ENCODE measurements around the gene STK17A. TPM values are rescaled to one million over a fixed set of nuclear protein-coding genes. Genes with fewer than 3 reads are reported as not detected.

STK17A gene
- total RNA-seq, 3 donors from 2014 or later (not counting 1 experiment from before 2014, with no cell fraction given) = 92.9 to 135 (median 111) TPM

- WGBS (ENCODE audit: insufficient coverage) = 27% methylated on average over 2 of the region's 5 CpGs
- TF ChIP-seq CTCF (IDR thresholded peaks at IDR 0.05) = no peak
- ATAC-seq (no peak), DNase-seq (peak in 1 of 2 donors; percentile 44)
- no peaks in the 10 kb centered on the region for H3K27me3 Mint-ChIP-seq (ENCODE audit: low read depth in 2 of 2)
- Histone ChIP-seq H3K4me1 (ENCODE audit: control insufficient read depth, insufficient read depth, low read length) (peaks cover 42% of the 10 kb centered on the region), H3K27ac (ENCODE audit: low read length) (peak overlapping the region; percentile 57), H3K36me3 (ENCODE audit: control insufficient read depth, insufficient read depth, low read length) (peaks cover 72% of the 10 kb centered on the region), H3K9me3 (ENCODE audit: control insufficient read depth, insufficient read depth, low read length) (no peaks in the 10 kb centered on the region), H3K4me3 (ENCODE audit: low read length) (no peak overlapping the region), H3K27me3 (ENCODE audit: control insufficient read depth, insufficient read depth, low read length) (no peaks in the 10 kb centered on the region)
- H3K27ac Mint-ChIP-seq = no peak overlapping the region
- H3K36me3 Mint-ChIP-seq = peaks cover 9% of the 10 kb centered on the region
- intact Hi-C loops (cut with micrococcal nuclease) = no loop called here
- no peaks in the 10 kb centered on the region for H3K9me3 Mint-ChIP-seq
- peaks cover 51% of the 10 kb centered on the region in 2 donors for H3K4me1 Mint-ChIP-seq
- H3K4me3 Mint-ChIP-seq = peak overlapping the region; percentile 51
Observed at GRCh38 chr7:43621729-43622448, 39.0 kb downstream of the STK17A start.

- H3K36me3 ChIP-seq (ENCODE audit: control insufficient read depth, insufficient read depth, low read length) = peaks cover 73% of the 10 kb centered on the region
- no peak for TF ChIP-seq CTCF (IDR thresholded peaks at IDR 0.05)
- H3K4me3 ChIP-seq (ENCODE audit: low read length) = no peak overlapping the region
- peak overlapping the region; percentile 80 for H3K27ac ChIP-seq (ENCODE audit: low read length)
- DNase-seq (no peak), ATAC-seq (no peak)
- no peaks in the 10 kb centered on the region for H3K9me3 ChIP-seq (ENCODE audit: control insufficient read depth, insufficient read depth, low read length)
- no peaks in the 10 kb centered on the region for H3K27me3 ChIP-seq (ENCODE audit: control insufficient read depth, insufficient read depth, low read length)
- Mint-ChIP-seq H3K36me3 (peaks cover 14% of the 10 kb centered on the region), H3K27me3 (ENCODE audit: low read depth in 2 of 2) (no peaks in the 10 kb centered on the region), H3K4me1 (peaks cover 72 to 74% of the 10 kb centered on the region in 2 donors), H3K9me3 (no peaks in the 10 kb centered on the region), H3K4me3 (peak overlapping the region; percentile 86), H3K27ac (no peak overlapping the region)
- intact Hi-C loops (cut with micrococcal nuclease) = no loop called here
- WGBS (ENCODE audit: insufficient coverage) = 87% methylated on average over 2 of the region's 2 CpGs
- peaks cover 40% of the 10 kb centered on the region for H3K4me1 ChIP-seq (ENCODE audit: control insufficient read depth, insufficient read depth, low read length)
Observed at GRCh38 chr7:43624156-43624555, 41.2 kb downstream of the STK17A start.

- Mint-ChIP-seq H3K36me3 (peaks cover 18% of the 10 kb centered on the region), H3K4me1 (peaks cover 79 to 80% of the 10 kb centered on the region in 2 donors), H3K27ac (no peak overlapping the region), H3K9me3 (no peaks in the 10 kb centered on the region), H3K4me3 (peak overlapping the region; percentile 86), H3K27me3 (ENCODE audit: low read depth in 2 of 2) (no peaks in the 10 kb centered on the region)
- peaks cover 75% of the 10 kb centered on the region for H3K36me3 ChIP-seq (ENCODE audit: control insufficient read depth, insufficient read depth, low read length)
- H3K27ac ChIP-seq (ENCODE audit: low read length) = peak overlapping the region; percentile 80
- no peaks in the 10 kb centered on the region for H3K27me3 ChIP-seq (ENCODE audit: control insufficient read depth, insufficient read depth, low read length)
- ATAC-seq = peak; percentile 82 to 97 (median 93)
- H3K9me3 ChIP-seq (ENCODE audit: control insufficient read depth, insufficient read depth, low read length) = no peaks in the 10 kb centered on the region
- intact Hi-C loops (cut with micrococcal nuclease) = loop anchor here (1.0 to 5.0 kb wide), 3 partner anchors 24 to 72 kb away; no protein-coding TSS in a partner anchor
- peak; percentile 76 to 86 for DNase-seq
- no peak for TF ChIP-seq CTCF (IDR thresholded peaks at IDR 0.05)
- H3K4me1 ChIP-seq (ENCODE audit: control insufficient read depth, insufficient read depth, low read length) = peaks cover 37% of the 10 kb centered on the region
- H3K4me3 ChIP-seq (ENCODE audit: low read length) = no peak overlapping the region
Observed at GRCh38 chr7:43625453-43625852, 42.5 kb downstream of the STK17A start.
